Uterus (tissue), 4 donors: Measurements from ENCODE around the gene CACNB4. TPM values are rescaled to one million over a fixed set of nuclear protein-coding genes. Genes with fewer than 3 reads are reported as not detected.

Source experiments
- DNase-seq, 2 donors: peaks; one replicate each; pipeline ENCODE4 v3.0.0-alpha.2; 2019 to 2020
- H3K27ac ChIP-seq, 2 donors: fragments of 200-600 bp; sonication (generic); 1 replicate in 1 of 2; 2 replicates in 1 of 2; pipeline ENCODE4 v1.5.1; 2016 to 2018
- H3K27me3 ChIP-seq, 2 donors: fragments of 200-600 bp; sonication (generic); one replicate each; pipeline ENCODE4 v1.5.1; 2018 to 2019; ENCODE audit warnings: control low read depth in 1 of 2
- H3K36me3 ChIP-seq, 2 donors: fragments of 200-600 bp; sonication (generic); one replicate each; pipeline ENCODE4 v1.5.1; 2019; ENCODE audit warnings: control low read depth in 1 of 2
- H3K4me1 ChIP-seq, 2 donors: fragments of 200-600 bp; sonication (generic); one replicate each; pipeline ENCODE4 v1.5.1; 2018 to 2019; ENCODE audit warnings: control low read depth in 1 of 2
- H3K4me3 ChIP-seq, 2 donors: fragments of 200-600 bp; sonication (generic); 1 replicate in 1 of 2; 2 replicates in 1 of 2; pipeline ENCODE4 v1.5.1; 2018 to 2019; ENCODE audit warnings: mild to moderate bottlenecking in 1 of 2
- H3K9me3 ChIP-seq, 2 donors: fragments of 200-600 bp; sonication (generic); one replicate each; pipeline ENCODE4 v1.5.1; 2019; ENCODE audit warnings: control low read depth in 1 of 2
- POLR2A ChIP-seq, 2 donors: fragments of 450-650 bp; IDR thresholded peaks; one replicate each; pipeline ENCODE4 v1.6.1; 2016; ENCODE audit warnings: antibody characterized with exemption in 2 of 2, mild to moderate bottlenecking in 1 of 2, moderate library complexity in 1 of 2
- intact Hi-C: fragments of 100-400 bp; cut with DNase I; formaldehyde crosslinking; loops from one replicate; pipeline ENCODE4 v1.15.1; 2023; ENCODE audit warnings: low total_unique reads
- total RNA-seq, 4 donors: library from RNA; depleted of rRNA in 3 of 4; stranded (reverse); fragments of >200 nt in 3 of 4; gene quantifications; one replicate each; pipeline versions ENCODE4 v1.1.0 to v1.2.4, GENCODE V29; 2014 to 2023
- TF ChIP-seq, protein P1 (sequence below), 4 experiments: fragments of 200-600 bp in 2 of 4; fragments of 450-650 bp in 2 of 4; sonication (generic) in 2 of 4; IDR thresholded peaks; one replicate each; pipeline ENCODE4 v1.5.1; 2016 to 2019; ENCODE audit warnings: antibody characterized with exemption in 4 of 4, mild to moderate bottlenecking in 2 of 4, moderate library complexity in 1 of 4
- donor health status: DM: yes; HTN: yes; CAD: no.

The CACNB4 gene
- 10 to 100 TPM in 1 of 4 donors, 1 to 10 TPM in 2, under 1 TPM in 1; 0.26 to 14.0 (median 1.6) TPM for total RNA-seq

DNA sequence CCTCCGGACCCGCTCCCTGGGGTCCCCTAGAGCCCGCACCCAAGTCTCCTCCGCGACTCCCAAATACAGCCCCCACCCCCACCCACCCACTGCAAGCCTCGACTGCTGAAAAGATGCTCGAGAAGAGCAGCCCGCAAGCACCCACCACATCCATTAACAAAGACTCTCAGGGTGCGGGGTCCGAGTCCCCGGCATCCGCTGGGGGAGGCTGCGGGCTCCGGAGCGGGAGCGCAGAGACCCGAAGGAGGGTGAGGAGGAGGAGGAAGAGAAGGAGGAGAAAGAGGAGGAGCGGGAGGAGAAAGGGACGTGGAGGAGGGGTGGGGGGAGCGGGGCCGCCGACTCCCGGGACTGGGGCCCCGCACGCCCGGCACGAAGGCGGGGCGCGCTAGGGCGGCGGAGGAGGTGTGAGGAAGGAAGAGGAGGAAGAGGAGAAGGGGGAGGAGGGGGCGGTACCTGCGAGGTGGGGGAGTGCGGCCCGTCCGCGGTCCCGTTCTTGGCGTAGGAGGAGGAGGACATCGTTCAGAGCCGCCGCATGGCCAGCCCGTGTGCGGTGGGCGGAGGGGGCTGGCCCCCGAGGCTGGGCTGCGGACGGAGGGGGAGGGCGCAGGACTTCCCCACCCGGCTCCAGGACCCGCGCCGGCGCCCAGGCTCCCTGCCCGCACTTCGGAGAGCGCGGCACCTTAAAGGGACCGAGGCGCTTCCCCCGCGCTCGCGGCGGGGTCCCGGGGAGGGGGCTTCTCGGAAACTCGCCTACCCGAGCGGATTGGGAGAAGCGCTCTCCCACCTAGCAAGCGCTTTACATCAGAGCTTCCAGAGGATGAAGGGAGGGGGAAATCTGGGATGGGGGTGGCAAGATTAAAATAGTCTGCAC is at the start of gene CACNB4:
CACNB4 (minus strand) TSS at position 549 of the 871 bp plus-strand sequence.
- DNase-seq, result peak in 1 of 2 donors; percentile 18
- no peaks in the 10 kb centered on the region for H3K36me3 ChIP-seq
- TF ChIP-seq POLR2A (IDR thresholded peaks at IDR 0.05), result no peak
- TF ChIP-seq, protein P1, sequence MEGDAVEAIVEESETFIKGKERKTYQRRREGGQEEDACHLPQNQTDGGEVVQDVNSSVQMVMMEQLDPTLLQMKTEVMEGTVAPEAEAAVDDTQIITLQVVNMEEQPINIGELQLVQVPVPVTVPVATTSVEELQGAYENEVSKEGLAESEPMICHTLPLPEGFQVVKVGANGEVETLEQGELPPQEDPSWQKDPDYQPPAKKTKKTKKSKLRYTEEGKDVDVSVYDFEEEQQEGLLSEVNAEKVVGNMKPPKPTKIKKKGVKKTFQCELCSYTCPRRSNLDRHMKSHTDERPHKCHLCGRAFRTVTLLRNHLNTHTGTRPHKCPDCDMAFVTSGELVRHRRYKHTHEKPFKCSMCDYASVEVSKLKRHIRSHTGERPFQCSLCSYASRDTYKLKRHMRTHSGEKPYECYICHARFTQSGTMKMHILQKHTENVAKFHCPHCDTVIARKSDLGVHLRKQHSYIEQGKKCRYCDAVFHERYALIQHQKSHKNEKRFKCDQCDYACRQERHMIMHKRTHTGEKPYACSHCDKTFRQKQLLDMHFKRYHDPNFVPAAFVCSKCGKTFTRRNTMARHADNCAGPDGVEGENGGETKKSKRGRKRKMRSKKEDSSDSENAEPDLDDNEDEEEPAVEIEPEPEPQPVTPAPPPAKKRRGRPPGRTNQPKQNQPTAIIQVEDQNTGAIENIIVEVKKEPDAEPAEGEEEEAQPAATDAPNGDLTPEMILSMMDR (IDR thresholded peaks at IDR 0.05), result no peak
- H3K4me3 ChIP-seq, result peak within 1 kb of the TSS; percentile 50 to 56
- peaks cover 0 to 3% of the 10 kb centered on the region in 2 donors for H3K27me3 ChIP-seq
- no peaks in the 10 kb centered on the region for H3K4me1 ChIP-seq
- intact Hi-C loops, result no loop called here
- no peaks in the 10 kb centered on the region for H3K9me3 ChIP-seq
- peak within 1 kb of the TSS; percentile 33 to 64 for H3K27ac ChIP-seq

DNA sequence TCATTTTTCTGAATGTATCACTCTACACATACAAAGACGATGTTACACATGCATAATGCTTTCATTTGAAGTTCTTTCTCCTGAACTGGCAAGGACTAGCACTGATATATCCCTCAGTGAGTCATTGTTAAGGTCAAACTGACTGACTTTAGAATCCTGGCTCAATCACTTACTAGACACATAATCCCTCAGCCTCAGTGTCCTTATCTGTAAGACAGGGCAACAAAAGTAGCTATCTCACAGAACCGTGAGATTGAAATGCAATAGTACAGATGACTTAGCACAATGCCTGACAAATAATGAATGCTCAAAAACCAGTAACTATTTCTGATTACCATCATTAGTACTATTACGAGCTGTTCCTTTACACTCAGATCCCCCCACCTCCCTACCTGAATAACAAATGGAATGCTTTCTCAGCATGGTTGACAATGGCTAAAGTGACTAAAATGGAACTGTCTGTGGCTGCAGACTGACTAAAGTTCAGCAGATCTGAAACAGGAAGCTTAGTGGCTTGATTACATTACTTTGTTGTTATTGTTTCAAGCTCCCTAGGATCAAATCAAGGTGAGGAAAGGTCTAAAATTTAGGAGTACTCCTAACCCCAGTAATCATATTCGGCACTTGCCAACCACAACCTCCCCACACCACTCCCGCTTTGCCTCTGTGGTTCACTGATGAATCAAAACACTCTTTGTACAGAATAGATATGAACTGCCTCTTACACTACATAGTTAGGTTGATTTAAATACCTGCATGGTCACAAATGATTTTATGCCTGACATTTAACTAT is 35.8 kb upstream of the CACNB4 start:
- H3K27ac ChIP-seq, result no peak overlapping the region
- intact Hi-C loops, result no loop called here
- no peaks in the 10 kb centered on the region for H3K27me3 ChIP-seq
- no peaks in the 10 kb centered on the region for H3K36me3 ChIP-seq
- no peak for DNase-seq
- H3K4me3 ChIP-seq, result no peak overlapping the region
- H3K4me1 ChIP-seq, result peaks cover 0 to 5% of the 10 kb centered on the region in 2 donors
- TF ChIP-seq POLR2A (IDR thresholded peaks at IDR 0.05), result no peak
- TF ChIP-seq, protein P1 (IDR thresholded peaks at IDR 0.05), result no peak
- H3K9me3 ChIP-seq, result no peaks in the 10 kb centered on the region

DNA sequence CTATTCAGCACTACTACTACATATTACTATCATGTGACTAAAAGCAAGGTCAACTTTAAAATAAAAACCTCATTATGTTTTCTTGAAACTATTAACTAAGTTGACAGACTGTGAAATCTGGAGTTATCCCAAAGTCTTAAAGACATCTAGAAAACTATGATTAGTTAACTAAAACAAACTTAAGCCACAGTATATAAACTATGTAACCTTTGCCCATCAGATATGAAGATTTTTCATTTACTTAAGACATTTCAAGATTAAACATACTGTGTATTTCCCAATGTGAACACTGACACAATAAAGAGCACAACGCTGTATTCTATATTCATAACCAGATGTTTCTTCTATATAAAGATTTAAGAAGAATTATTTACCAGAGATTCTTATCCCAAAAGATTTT is 33.5 kb upstream of the CACNB4 start:
- intact Hi-C loops, result no loop called here
- Histone ChIP-seq H3K4me3 (no peak overlapping the region), H3K9me3 (no peaks in the 10 kb centered on the region), H3K4me1 (peaks cover 0 to 5% of the 10 kb centered on the region in 2 donors), H3K36me3 (no peaks in the 10 kb centered on the region), H3K27me3 (no peaks in the 10 kb centered on the region), H3K27ac (no peak overlapping the region)
- TF ChIP-seq, protein P1 (IDR thresholded peaks at IDR 0.05), result no peak
- no peak for TF ChIP-seq POLR2A (IDR thresholded peaks at IDR 0.05)
- no peak for DNase-seq

DNA sequence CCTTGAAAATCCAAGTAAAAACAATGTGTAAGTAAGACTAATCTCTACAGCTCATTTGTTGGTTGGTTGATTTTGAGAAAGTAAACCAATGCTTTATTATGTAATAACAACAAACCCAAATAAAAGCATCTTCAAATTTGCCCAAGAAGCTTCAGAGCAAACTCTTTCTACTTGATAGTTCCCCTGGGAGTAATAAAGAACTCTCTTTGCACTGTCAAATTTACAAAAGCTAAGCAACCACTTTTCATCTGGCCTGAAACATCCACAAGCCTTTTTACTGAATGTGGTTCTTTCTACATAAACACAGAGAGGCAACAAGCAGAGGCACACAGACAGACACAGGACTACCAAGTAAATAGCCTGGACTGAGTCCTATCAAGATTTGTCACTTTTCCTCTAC is 28.8 kb upstream of the CACNB4 start:
- DNase-seq, result no peak
- Histone ChIP-seq H3K27me3 (no peaks in the 10 kb centered on the region), H3K27ac (no peak overlapping the region), H3K36me3 (no peaks in the 10 kb centered on the region), H3K9me3 (no peaks in the 10 kb centered on the region), H3K4me1 (no peaks in the 10 kb centered on the region), H3K4me3 (no peak overlapping the region)
- intact Hi-C loops, result no loop called here
- TF ChIP-seq, protein P1 (IDR thresholded peaks at IDR 0.05), result no peak
- TF ChIP-seq POLR2A (IDR thresholded peaks at IDR 0.05), result no peak

DNA sequence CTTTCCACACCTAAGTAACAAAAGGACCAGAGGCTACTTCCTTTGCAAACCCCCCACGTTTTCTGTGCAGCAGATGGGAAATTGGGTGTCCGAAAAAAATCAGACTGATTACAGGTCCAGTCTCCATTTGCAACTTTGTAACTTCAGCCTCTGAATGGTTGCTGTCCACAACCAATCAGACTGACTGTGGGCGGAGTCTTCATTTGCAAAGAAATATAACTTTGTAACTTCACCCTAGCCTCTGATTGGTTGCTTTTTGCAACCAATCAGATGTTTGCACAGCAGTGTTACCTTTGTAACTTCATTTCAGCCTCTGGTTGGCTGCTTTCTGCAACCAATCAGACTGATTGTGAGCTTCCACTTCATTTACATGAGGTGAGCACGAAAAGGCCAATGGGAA is 27.8 kb upstream of the CACNB4 start:
- no peaks in the 10 kb centered on the region for H3K36me3 ChIP-seq
- intact Hi-C loops, result no loop called here
- no peaks in the 10 kb centered on the region for H3K27me3 ChIP-seq
- H3K9me3 ChIP-seq, result no peaks in the 10 kb centered on the region
- H3K27ac ChIP-seq, result no peak overlapping the region
- no peak for DNase-seq
- no peak for TF ChIP-seq POLR2A (IDR thresholded peaks at IDR 0.05)
- TF ChIP-seq, protein P1 (IDR thresholded peaks at IDR 0.05), result no peak
- no peak overlapping the region for H3K4me3 ChIP-seq
- no peaks in the 10 kb centered on the region for H3K4me1 ChIP-seq
